GM21717 (cell line): Measurements from ENCODE around the gene ENAH.

Experiments used
- ATAC-seq: cut with Tn5 transposase; IDR thresholded peaks from one replicate; pipeline ENCODE4 v1.9.1; 2021; ENCODE audit warnings: mild to moderate bottlenecking, moderate library complexity; ENCODE audit not compliant: unreplicated experiment

ENAH gene

GRCh38 chr1:225445639-225446594 is 207.0 kb downstream of the ENAH start:
- ATAC-seq: no peak

- no peak for ATAC-seq
Measured at GRCh38 chr1:225442123-225442505, 210.8 kb downstream of the ENAH start.

- peak; percentile 31 for ATAC-seq
Measured at GRCh38 chr1:225441314-225442122, 211.4 kb downstream of the ENAH start.

GRCh38 chr1:225440380-225441221 is 212.3 kb downstream of the ENAH start:
- no peak for ATAC-seq

- no peak for ATAC-seq
Measured at GRCh38 chr1:225437710-225438437, 215.0 kb downstream of the ENAH start.
